GM23248 (cell line): ENCODE data around the gene DLG2.

Source experiments
- EZH2 ChIP-seq: fragments of 200-600 bp; sonication (generic); IDR thresholded peaks from 2 replicates; pipeline ENCODE4 v1.6.1; 2018; ENCODE audit warnings: antibody characterized with exemption, mild to moderate bottlenecking; ENCODE audit not compliant: insufficient read depth, poor library complexity, severe bottlenecking
- EZH2phosphoT487 ChIP-seq: fragments of 200-600 bp; sonication (generic); IDR thresholded peaks from 2 replicates; pipeline ENCODE4 v1.6.1; 2018; ENCODE audit warnings: antibody characterized with exemption, moderate library complexity, mild to moderate bottlenecking, low read depth; ENCODE audit not compliant: insufficient read depth

DNA sequence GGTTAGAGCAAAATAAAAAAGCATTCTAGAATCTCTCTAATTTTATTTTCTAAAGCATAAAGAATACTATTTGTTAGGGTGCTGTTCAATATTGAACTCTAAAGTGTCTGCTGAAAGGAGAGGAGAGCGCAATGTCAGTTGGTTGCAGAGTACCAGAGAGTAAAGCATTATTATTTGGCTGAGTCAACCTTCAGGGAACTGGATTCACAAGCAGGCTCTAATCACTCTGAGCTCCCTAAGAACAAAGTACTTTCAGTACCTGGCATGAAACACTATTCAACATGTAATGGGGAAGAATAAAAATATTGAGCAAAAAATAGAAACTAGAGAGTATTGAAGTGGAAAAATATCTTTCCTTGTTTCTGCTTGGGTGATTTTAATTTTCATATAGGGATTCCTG, 1380.0 kb downstream of the DLG2 start:
- TF ChIP-seq EZH2phosphoT487 (no peak), EZH2 (no peak)
